ENCODE measurements around the gene CACHD1. TPM values are rescaled to one million over a fixed set of nuclear protein-coding genes. Genes with fewer than 3 reads are reported as not detected.

Gene CACHD1
- polyA plus RNA-seq, 4 donors, result 0.81 to 12.5 (median 2.3) TPM

DNA sequence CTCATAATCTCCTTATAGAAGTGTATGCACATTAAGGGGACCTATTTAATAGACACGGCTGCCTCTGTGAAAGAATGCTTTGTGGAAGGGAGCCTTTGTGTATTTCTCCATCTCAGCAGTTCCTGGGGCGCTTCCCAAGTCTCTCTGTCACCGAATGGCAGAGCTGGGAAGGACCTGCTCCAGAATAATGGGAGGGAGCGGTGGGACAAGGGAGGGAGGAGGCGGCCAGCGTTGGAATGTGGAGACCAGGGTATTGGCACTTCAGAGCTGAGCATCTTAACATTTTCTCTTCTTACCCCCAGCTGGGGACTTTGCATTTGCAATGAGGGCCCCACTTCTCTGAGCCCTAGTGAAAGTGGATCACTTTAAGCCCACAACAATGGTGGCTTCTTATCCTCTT is 23.9 kb downstream of the CACHD1 start:
- DNase-seq (no peak), FAIRE-seq (no peak)
- WGBS, 3 donors, result 80 to 86% (median 85%) methylated on average over 6 of the region's 6 CpGs
- Histone ChIP-seq H3K9me3 (ENCODE audit: control insufficient read depth in 2 of 2, insufficient read depth in 1 of 2, low read depth in 1 of 2, low read length in 1 of 2) (no peaks in the 10 kb centered on the region), H3K27ac (ENCODE audit: low read depth in 1 of 3, low read length in 2 of 3) (no peak overlapping the region), H3K4me1 (ENCODE audit: control insufficient read depth in 3 of 3, insufficient read depth in 2 of 3, low read depth in 1 of 3, low read length in 2 of 3) (peaks cover 6 to 19% (median 10%) of the 10 kb centered on the region in 3 donors), H3K4me3 (ENCODE audit: low read depth in 1 of 3, low read length in 3 of 3) (no peak overlapping the region), H3K36me3 (ENCODE audit: control insufficient read depth in 3 of 3, insufficient read depth in 2 of 3, low read depth in 1 of 3, low read length in 3 of 3) (no peaks in the 10 kb centered on the region), H3K27me3 (ENCODE audit: control insufficient read depth in 3 of 3, insufficient read depth in 3 of 3, low read length in 3 of 3) (no peaks in the 10 kb centered on the region)

DNA sequence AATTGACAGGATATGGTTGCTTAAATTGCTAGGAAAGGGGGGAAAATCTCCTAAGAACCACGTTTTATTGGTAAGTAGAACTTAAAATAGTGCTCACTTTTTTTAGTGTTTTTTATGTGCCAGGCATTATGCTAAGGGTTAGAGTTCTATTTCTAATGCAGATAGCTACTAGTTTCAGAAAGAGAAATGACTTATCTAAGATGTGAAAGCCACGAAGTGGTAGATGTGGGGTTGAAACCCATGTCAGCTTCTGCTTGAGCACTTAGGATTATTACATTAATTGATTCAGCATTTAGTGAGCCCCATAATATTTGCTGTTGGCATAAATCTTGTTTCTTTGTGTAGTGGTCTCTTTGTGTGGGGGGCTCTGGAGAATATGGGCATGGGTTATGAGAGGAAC is 24.7 kb downstream of the CACHD1 start:
- DNase-seq (no peak), FAIRE-seq (no peak)
- Histone ChIP-seq H3K9me3 (ENCODE audit: control insufficient read depth in 2 of 2, insufficient read depth in 1 of 2, low read depth in 1 of 2, low read length in 1 of 2) (no peaks in the 10 kb centered on the region), H3K4me1 (ENCODE audit: control insufficient read depth in 3 of 3, insufficient read depth in 2 of 3, low read depth in 1 of 3, low read length in 2 of 3) (peaks cover 6 to 14% (median 10%) of the 10 kb centered on the region in 3 donors), H3K4me3 (ENCODE audit: low read depth in 1 of 3, low read length in 3 of 3) (no peak overlapping the region), H3K36me3 (ENCODE audit: control insufficient read depth in 3 of 3, insufficient read depth in 2 of 3, low read depth in 1 of 3, low read length in 3 of 3) (no peaks in the 10 kb centered on the region), H3K27me3 (ENCODE audit: control insufficient read depth in 3 of 3, insufficient read depth in 3 of 3, low read length in 3 of 3) (no peaks in the 10 kb centered on the region), H3K27ac (ENCODE audit: low read depth in 1 of 3, low read length in 2 of 3) (no peak overlapping the region)
- 24 to 37% (median 25%) methylated on average over 2 of the region's 2 CpGs for WGBS, 3 donors

DNA sequence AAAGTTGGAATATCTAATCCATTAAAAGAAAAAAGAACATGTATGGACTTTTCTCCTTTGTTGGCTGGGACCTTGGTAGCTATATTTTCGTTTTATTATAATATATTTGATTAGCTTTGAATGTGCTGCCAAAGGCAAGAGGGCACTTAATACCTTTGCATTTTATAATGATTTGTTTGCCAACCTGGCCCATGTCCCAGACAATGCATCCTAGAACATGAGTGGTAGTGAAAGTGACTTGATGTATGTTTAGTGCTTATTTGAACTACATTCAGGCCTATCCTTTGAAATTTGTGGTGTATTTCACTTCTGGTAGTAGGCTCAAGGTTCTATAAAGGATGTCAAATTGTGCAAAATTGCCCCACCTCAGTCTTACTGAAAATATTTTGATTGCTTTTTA is 25.9 kb downstream of the CACHD1 start:
- FAIRE-seq, result no peak
- Histone ChIP-seq H3K4me1 (ENCODE audit: control insufficient read depth in 3 of 3, insufficient read depth in 2 of 3, low read depth in 1 of 3, low read length in 2 of 3) (peaks cover 3 to 12% (median 4%) of the 10 kb centered on the region in 3 donors), H3K4me3 (ENCODE audit: low read depth in 1 of 3, low read length in 3 of 3) (no peak overlapping the region), H3K36me3 (ENCODE audit: control insufficient read depth in 3 of 3, insufficient read depth in 2 of 3, low read depth in 1 of 3, low read length in 3 of 3) (no peaks in the 10 kb centered on the region), H3K9me3 (ENCODE audit: control insufficient read depth in 2 of 2, insufficient read depth in 1 of 2, low read depth in 1 of 2, low read length in 1 of 2) (no peaks in the 10 kb centered on the region), H3K27ac (ENCODE audit: low read depth in 1 of 3, low read length in 2 of 3) (no peak overlapping the region), H3K27me3 (ENCODE audit: control insufficient read depth in 3 of 3, insufficient read depth in 3 of 3, low read length in 3 of 3) (no peaks in the 10 kb centered on the region)
- DNase-seq, result peak in 1 of 2 donors; percentile 81
- WGBS, 3 donors, result 3 to 37% (median 24%) methylated on average over 1 of the region's 1 CpG

DNA sequence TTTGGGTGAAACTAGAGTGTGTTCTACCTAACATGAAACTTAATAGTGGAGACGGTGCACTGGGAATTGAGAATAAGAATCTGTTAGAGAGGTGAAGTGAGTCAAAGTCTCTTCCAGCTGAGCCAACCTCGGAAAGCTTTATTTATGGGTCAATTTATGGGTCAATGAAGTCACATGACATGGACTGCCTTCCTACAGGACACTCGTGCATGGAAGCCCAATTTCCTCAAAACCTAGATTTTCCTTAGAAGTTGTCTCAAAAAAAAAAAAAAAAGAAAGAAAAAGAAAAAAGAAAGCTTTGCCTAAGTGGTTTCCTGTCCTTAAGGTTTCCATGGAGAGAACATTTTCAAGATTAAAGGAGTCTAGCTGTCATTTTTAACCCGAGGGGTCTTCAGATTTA is 26.7 kb downstream of the CACHD1 start:
- Histone ChIP-seq H3K36me3 (ENCODE audit: control insufficient read depth in 3 of 3, insufficient read depth in 2 of 3, low read depth in 1 of 3, low read length in 3 of 3) (no peaks in the 10 kb centered on the region), H3K27ac (ENCODE audit: low read depth in 1 of 3, low read length in 2 of 3) (no peak overlapping the region), H3K9me3 (ENCODE audit: control insufficient read depth in 2 of 2, insufficient read depth in 1 of 2, low read depth in 1 of 2, low read length in 1 of 2) (no peaks in the 10 kb centered on the region), H3K4me1 (ENCODE audit: control insufficient read depth in 3 of 3, insufficient read depth in 2 of 3, low read depth in 1 of 3, low read length in 2 of 3) (peaks cover 3 to 12% (median 4%) of the 10 kb centered on the region in 3 donors), H3K4me3 (ENCODE audit: low read depth in 1 of 3, low read length in 3 of 3) (no peak overlapping the region), H3K27me3 (ENCODE audit: control insufficient read depth in 3 of 3, insufficient read depth in 3 of 3, low read length in 3 of 3) (no peaks in the 10 kb centered on the region)
- DNase-seq (no peak), FAIRE-seq (no peak)
- 48 to 60% (median 49%) methylated on average over 4 of the region's 4 CpGs for WGBS, 3 donors

DNA sequence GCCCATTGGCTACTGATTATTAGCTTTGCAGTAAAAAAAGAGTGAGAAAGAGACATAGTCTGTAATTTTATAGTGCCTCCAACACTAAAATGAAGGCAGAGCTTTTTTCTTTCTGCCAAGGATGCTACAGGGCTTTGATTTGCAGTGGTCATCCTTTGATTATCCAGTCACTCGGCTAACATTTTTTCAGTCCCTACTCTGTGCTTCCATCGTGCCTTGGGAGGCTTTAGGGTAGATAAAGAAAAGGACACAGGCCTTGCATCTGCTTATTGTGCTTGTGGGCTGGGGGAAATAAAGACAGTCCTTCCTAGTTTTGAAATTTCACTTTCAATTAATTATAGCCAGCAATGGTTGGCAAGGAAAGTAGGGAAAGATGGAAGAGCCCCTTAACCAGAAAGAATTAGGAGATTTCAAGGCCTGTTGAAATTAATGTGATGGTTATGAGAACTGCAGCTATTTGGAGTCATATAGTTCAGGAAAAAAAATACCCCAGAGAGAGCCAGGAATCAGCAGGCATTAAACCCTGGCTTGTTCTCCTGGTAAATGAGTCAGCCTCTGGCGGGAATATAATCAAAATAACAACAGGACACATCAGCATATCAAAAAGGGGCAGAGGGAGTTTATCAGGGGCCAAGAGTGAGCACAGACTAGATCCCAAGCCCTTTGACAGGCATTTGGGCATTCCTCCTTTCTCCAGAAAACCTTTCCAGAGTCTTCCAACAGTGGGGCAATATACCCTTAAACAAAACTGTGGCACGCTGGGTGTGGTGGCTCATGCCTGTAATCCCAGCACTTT is 27.4 kb downstream of the CACHD1 start:
- Histone ChIP-seq H3K27me3 (ENCODE audit: control insufficient read depth in 3 of 3, insufficient read depth in 3 of 3, low read length in 3 of 3) (no peaks in the 10 kb centered on the region), H3K36me3 (ENCODE audit: control insufficient read depth in 3 of 3, insufficient read depth in 2 of 3, low read depth in 1 of 3, low read length in 3 of 3) (no peaks in the 10 kb centered on the region), H3K27ac (ENCODE audit: low read depth in 1 of 3, low read length in 2 of 3) (no peak overlapping the region), H3K4me3 (ENCODE audit: low read depth in 1 of 3, low read length in 3 of 3) (no peak overlapping the region), H3K9me3 (ENCODE audit: control insufficient read depth in 2 of 2, insufficient read depth in 1 of 2, low read depth in 1 of 2, low read length in 1 of 2) (no peaks in the 10 kb centered on the region), H3K4me1 (ENCODE audit: control insufficient read depth in 3 of 3, insufficient read depth in 2 of 3, low read depth in 1 of 3, low read length in 2 of 3) (peaks cover 3 to 13% (median 4%) of the 10 kb centered on the region in 3 donors)
- WGBS, 3 donors, result 61 to 72% (median 63%) methylated on average over 4 of the region's 4 CpGs
- DNase-seq, result no peak
- no peak for FAIRE-seq

DNA sequence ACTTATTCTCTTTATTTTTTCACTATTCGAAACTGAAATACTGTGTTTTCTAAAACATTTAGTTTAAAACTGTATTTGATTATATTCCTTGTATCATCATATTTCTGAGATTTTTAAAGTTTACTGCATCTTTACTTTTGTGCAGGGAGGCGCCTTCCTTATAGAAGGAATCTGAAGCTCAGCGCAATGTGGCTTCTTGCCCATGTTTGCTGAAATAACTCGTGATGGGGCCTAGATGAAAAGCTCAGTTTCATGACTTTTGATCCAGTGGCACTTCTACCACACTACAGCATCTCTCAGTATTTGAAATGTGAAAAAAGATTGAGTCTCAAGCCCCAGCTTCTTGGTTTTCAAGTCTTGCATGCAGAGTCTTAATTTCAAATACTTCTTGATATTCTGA is 28.4 kb downstream of the CACHD1 start:
- H3K27ac ChIP-seq (ENCODE audit: low read depth in 1 of 3, low read length in 2 of 3), result no peak overlapping the region
- DNase-seq (no peak), FAIRE-seq (no peak)
- 72 to 82% (median 77%) methylated on average over 4 of the region's 4 CpGs for WGBS, 3 donors
- no peak overlapping the region for H3K4me3 ChIP-seq (ENCODE audit: low read depth in 1 of 3, low read length in 3 of 3)
- H3K36me3 ChIP-seq (ENCODE audit: control insufficient read depth in 3 of 3, insufficient read depth in 2 of 3, low read depth in 1 of 3, low read length in 3 of 3), result no peaks in the 10 kb centered on the region
- H3K27me3 ChIP-seq (ENCODE audit: control insufficient read depth in 3 of 3, insufficient read depth in 3 of 3, low read length in 3 of 3), result no peaks in the 10 kb centered on the region
- H3K4me1 ChIP-seq (ENCODE audit: control insufficient read depth in 3 of 3, insufficient read depth in 2 of 3, low read depth in 1 of 3, low read length in 2 of 3), result peaks cover 3 to 15% (median 4%) of the 10 kb centered on the region in 3 donors
- no peaks in the 10 kb centered on the region for H3K9me3 ChIP-seq (ENCODE audit: control insufficient read depth in 2 of 2, insufficient read depth in 1 of 2, low read depth in 1 of 2, low read length in 1 of 2)

DNA sequence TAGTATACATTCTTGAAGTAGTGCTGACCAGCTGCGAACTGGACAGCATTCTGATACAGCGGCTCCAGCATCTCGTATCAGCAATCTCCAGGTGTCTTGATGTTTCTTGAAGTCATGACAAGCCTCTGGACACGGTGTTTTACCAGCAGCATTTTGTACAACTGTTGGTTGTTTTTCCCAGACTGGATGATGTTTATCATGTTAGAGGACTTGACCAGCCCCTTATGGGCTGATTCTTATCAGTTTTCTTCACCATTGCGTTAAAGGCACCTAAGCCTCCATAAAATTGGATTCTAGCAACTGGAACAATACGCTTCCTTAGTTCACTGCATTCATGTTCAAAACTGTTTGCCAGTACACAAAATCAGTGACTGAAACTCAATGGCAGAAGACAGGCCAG is 29.1 kb downstream of the CACHD1 start:
- WGBS, 3 donors, result 93 to 98% (median 94%) methylated on average over 6 of the region's 6 CpGs
- Histone ChIP-seq H3K27me3 (ENCODE audit: control insufficient read depth in 3 of 3, insufficient read depth in 3 of 3, low read length in 3 of 3) (no peaks in the 10 kb centered on the region), H3K27ac (ENCODE audit: low read depth in 1 of 3, low read length in 2 of 3) (no peak overlapping the region), H3K4me3 (ENCODE audit: low read depth in 1 of 3, low read length in 3 of 3) (no peak overlapping the region), H3K9me3 (ENCODE audit: control insufficient read depth in 2 of 2, insufficient read depth in 1 of 2, low read depth in 1 of 2, low read length in 1 of 2) (no peaks in the 10 kb centered on the region), H3K36me3 (ENCODE audit: control insufficient read depth in 3 of 3, insufficient read depth in 2 of 3, low read depth in 1 of 3, low read length in 3 of 3) (no peaks in the 10 kb centered on the region), H3K4me1 (ENCODE audit: control insufficient read depth in 3 of 3, insufficient read depth in 2 of 3, low read depth in 1 of 3, low read length in 2 of 3) (peaks cover 2 to 10% (median 3%) of the 10 kb centered on the region in 3 donors)
- DNase-seq, result no peak
- FAIRE-seq, result no peak

DNA sequence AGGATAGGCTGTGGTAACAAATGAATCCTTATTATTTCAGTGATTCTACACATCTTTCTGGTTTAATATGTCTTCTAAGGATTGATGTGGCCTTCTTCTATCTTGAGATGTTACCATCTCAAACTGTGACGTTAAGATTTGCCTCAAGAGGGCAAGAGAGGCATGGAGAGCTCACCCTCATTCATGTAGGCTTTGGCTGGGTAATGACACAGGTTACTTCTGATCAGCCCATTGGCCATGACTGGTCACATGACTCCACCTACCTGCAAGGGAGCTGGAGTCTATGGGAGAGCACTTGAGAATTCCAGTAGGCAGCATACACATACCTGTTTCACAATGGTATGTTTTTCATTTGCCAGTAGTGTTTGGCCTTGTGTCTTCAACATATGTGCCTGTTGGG is 30.0 kb downstream of the CACHD1 start:
- no peak overlapping the region for H3K27ac ChIP-seq (ENCODE audit: low read depth in 1 of 3, low read length in 2 of 3)
- H3K36me3 ChIP-seq (ENCODE audit: control insufficient read depth in 3 of 3, insufficient read depth in 2 of 3, low read depth in 1 of 3, low read length in 3 of 3), result no peaks in the 10 kb centered on the region
- no peak for DNase-seq
- no peaks in the 10 kb centered on the region for H3K27me3 ChIP-seq (ENCODE audit: control insufficient read depth in 3 of 3, insufficient read depth in 3 of 3, low read length in 3 of 3)
- peaks cover 2 to 10% (median 3%) of the 10 kb centered on the region in 3 donors for H3K4me1 ChIP-seq (ENCODE audit: control insufficient read depth in 3 of 3, insufficient read depth in 2 of 3, low read depth in 1 of 3, low read length in 2 of 3)
- no peaks in the 10 kb centered on the region for H3K9me3 ChIP-seq (ENCODE audit: control insufficient read depth in 2 of 2, insufficient read depth in 1 of 2, low read depth in 1 of 2, low read length in 1 of 2)
- H3K4me3 ChIP-seq (ENCODE audit: low read depth in 1 of 3, low read length in 3 of 3), result no peak overlapping the region
- no peak for FAIRE-seq
- WGBS, 3 donors, result 73 to 93% (median 81%) methylated on average over 1 of the region's 1 CpG

DNA sequence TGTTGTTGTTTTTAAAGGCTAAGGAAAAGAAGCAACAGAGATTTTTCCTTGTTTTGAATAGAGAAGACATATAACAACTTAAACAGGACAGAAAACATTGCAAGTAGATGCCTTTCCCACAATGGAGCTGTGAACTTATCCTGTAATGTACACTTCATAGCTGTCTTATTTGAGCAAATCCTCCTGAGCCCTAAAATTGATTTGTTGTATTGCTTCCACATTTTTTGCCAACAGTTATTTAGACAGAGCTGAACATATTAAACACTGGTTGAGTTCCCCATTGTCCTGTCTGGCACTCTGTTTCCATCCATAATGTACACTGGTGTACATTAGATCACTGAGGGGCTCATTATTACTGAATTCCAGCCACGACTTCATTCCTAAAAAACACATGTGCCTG is 32.2 kb downstream of the CACHD1 start:
- no peak overlapping the region for H3K4me3 ChIP-seq (ENCODE audit: low read depth in 1 of 3, low read length in 3 of 3)
- FAIRE-seq, result no peak
- no peaks in the 10 kb centered on the region for H3K9me3 ChIP-seq (ENCODE audit: control insufficient read depth in 2 of 2, insufficient read depth in 1 of 2, low read depth in 1 of 2, low read length in 1 of 2)
- H3K4me1 ChIP-seq (ENCODE audit: control insufficient read depth in 3 of 3, insufficient read depth in 2 of 3, low read depth in 1 of 3, low read length in 2 of 3), result peaks cover 3 to 13% (median 8%) of the 10 kb centered on the region in 3 donors
- H3K27ac ChIP-seq (ENCODE audit: low read depth in 1 of 3, low read length in 2 of 3), result no peak overlapping the region
- WGBS, 3 donors, result 23 to 63% (median 39%) methylated on average over 1 of the region's 1 CpG
- H3K27me3 ChIP-seq (ENCODE audit: control insufficient read depth in 3 of 3, insufficient read depth in 3 of 3, low read length in 3 of 3), result no peaks in the 10 kb centered on the region
- H3K36me3 ChIP-seq (ENCODE audit: control insufficient read depth in 3 of 3, insufficient read depth in 2 of 3, low read depth in 1 of 3, low read length in 3 of 3), result no peaks in the 10 kb centered on the region
- no peak for DNase-seq

Data from small intestine (tissue), 7 donors.